ENCODE measurements around the gene EIF6.

EIF6 gene

DNA sequence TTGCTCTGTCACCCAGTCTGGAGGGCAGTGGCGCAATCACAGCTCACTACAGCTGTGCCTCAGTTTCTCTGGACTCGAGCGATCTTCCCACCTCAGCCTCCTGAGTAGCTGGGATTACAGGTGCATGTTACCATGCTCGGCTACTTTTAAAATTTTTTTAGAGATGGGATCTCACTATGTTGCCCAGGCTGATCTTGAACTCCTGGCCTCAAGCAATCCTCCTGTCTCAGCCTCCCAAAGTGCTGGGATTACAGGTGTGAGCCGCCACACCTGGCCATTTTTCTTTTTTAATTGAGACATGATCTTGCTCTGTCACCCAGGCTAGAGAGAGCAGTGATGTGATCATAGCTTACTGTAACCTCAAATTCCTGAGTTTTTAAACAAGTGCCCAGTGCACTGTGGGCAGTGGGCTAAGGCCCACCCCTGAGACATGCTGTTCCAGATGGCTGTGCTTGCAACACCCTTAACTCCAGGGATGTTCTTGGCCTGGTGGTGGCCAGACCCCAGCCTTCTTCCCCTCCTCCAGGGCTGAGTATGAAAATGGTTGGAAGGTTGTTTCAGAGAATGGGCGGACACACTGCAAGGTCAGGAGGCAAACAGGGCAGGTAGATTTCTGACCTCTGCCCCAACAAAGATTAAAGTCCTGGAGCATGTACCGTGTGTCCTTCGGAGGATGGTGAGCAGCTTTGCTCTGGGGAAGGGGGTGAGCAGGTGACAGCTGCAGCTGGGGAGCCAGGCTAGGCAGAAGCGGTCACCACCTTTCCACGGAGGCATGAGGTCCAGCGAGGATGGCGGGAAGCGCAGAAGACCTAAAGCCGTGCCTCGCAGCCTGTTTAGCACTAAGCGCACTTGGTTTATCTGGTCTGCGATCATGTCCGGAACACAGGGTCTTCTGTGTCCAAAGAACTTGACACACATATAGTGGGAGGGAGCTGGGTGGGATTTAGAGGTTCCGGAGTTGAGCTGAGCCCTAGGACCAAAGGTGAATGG is 9.0 kb upstream of the EIF6 start:
- no peak for DNase-seq (ENCODE audit: low read depth)

- DNase-seq (ENCODE audit: low read depth) = no peak
These were observed 8.1 kb upstream of the EIF6 start for GRCh38 chr20:35292504-35293285.

DNA sequence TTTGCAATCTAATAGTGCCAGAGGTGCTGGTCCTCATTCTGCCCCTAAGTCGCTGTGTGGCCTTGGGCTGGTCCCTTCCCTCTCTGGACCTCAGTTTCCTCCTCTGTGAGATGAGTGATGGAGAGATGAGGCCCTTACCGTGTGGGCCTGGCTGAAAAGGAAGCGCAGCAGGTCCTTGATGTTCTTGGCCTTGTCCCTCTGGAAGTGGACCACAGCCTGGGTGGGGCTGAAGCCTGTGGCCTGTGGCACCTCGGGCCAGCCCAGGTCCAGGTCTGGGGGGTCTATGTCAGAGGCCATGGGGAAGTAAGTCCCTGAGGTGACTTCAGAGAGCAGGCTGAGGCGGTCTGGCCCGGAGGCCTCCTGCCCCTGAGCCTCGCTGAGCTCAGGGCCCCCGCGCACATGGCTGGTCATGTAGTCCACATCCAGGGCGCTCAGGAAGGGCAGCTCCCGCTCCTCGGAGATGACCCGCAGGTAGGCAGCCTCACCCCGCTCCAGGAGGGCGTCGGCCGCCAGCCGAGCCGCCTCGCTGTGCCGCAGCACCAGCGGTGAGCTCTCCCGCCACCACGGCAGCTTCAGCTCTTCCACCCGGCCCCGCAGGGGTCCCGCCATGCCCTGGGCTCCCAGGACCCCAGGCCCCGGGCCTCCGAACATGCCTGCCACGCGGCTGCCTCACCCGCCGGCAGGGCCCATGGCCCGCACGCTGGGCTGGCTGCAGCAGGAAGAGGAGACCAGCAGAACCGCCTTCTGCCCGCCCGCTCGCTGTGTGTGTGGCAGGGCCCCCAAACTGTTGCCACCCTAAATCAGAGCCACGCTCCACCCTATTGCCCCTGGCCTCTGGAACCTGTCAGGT is 7.3 kb upstream of the EIF6 start, which contains the start of gene FAM83C:
FAM83C (minus strand) TSS at position 772 of the 850 bp plus-strand sequence; CDS start at position 651, 121 bp downstream.
- no peak for DNase-seq (ENCODE audit: low read depth)

- no peak for DNase-seq (ENCODE audit: low read depth)
These were observed 6.4 kb upstream of the EIF6 start for GRCh38 chr20:35290887-35291417.

DNA sequence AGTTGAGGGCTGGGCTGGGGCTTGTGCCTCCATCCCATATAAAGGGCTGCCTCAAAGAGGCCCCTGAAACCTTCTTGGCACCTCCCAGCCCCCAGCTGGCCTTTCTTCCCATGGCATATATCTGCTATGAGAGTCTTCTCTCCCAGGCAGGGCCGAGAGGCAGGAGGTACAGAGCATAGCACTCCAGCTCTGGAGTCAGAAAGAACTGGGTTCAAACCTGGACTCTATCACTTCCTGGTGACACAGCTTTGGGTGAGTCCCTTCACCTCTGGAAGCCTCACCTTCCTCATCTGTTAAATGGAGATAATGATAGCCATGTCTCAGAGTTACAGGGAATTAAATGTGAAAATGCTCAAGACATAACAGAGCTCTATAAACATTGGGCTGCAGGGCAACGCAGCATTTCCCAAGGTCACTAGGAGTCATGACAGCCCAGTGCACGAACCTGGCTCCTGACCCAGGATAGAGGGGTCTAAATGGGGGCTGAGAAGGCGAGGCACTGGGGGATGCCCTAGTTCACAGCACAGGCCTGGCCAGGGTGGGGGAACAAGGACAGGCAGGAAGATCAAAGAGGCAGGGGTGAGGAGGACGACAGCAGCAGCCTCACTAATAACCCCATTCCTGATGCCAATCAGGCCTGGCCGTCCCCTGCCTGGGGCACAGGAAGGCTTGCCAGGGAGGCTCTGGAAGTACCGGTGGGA is 5.8 kb upstream of the EIF6 start:
- DNase-seq (ENCODE audit: low read depth) = no peak

GRCh38 chr20:35288325-35289060 is 3.9 kb upstream of the EIF6 start:
- DNase-seq (ENCODE audit: low read depth) = no peak

DNA sequence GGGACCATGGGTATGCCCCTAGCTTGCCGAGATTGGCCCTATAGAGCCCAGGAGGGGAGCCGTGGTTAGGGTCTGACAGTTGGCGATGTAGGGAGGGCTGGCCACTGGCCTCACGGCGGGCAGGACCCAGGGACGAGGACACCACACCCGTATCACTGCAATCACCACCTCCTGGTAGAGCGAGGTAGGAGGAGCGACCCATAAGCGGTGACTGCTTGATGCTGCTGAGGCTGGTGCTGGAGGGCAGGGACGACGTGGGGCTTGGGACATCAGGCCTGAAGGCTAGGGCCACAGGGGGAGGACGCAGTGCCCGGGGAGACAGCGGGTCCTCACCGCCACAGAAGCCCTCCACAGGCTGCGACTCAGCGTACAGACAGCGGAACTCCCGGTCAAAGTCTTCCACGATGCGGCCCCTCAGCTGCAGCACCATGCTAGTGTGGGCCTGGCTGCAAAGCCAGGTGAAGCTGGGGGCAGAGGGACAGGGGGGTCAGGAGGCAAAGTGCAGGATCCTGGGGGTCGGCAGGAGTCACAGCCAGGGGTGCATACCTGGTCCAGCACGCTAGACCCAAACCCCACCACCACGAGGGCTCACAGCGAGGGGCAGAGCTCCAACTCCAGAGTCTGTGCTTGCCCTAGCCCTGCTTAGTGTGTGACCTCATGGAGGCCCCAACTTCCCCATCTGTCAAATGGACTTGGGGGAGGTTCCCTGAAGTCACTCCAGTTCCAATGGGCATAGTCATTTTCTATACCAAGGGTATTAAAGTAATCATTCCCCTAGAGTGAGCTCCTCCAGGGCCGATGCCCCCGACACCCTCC is 3.1 kb upstream of the EIF6 start:
- DNase-seq (ENCODE audit: low read depth) = no peak

- no peak for DNase-seq (ENCODE audit: low read depth)
These were observed 2.4 kb upstream of the EIF6 start for GRCh38 chr20:35286899-35287508.

DNA sequence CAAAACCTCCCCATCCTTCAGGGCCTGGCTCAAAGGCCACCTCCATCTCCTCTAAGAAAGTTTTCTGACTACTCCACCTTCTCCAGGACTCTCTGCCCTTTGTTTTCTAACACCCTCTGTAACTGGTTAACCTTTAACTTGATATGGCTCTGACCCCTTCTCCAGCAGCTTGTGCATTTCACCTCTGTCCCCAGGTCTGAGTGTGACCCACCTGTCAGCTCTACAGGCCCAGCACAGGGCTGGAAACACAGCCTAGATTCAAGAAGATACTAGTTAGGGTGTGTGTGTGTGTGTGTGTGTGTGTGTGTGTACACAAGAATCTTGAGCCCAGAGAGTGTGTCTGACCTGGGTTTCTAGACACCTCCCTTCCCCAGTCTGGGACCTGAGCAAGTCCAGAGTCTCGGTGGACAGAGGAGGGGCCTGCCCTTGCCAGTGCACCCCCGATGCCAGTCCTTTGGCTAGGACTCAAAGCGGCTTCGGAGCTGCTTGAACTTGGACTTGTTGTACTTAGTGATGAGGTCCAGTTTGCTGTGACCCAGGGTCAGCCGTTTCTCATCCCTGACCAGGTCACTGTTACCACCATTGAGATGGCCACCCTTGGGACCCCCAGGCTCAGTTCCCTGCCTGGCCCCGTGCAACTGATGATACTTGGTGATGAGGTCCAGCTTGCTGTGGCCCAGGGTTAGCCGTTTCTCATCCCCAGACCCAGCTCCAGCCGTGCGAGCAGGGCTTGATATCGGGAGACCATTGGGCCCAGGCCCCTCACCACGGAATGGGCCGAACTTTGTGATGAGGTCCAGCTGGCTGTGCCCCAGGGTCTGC is 1.7 kb upstream of the EIF6 start:
- no peak for DNase-seq (ENCODE audit: low read depth)

GRCh38 chr20:35285806-35286076 is 1.2 kb upstream of the EIF6 start:
- no peak for DNase-seq (ENCODE audit: low read depth)

GRCh38 chr20:35284992-35285805 is 627 bp upstream of the EIF6 start:
- no peak for DNase-seq (ENCODE audit: low read depth)

GRCh38 chr20:35283441-35284266 is 918 bp downstream of the EIF6 start:
- no peak for DNase-seq (ENCODE audit: low read depth)

DNA sequence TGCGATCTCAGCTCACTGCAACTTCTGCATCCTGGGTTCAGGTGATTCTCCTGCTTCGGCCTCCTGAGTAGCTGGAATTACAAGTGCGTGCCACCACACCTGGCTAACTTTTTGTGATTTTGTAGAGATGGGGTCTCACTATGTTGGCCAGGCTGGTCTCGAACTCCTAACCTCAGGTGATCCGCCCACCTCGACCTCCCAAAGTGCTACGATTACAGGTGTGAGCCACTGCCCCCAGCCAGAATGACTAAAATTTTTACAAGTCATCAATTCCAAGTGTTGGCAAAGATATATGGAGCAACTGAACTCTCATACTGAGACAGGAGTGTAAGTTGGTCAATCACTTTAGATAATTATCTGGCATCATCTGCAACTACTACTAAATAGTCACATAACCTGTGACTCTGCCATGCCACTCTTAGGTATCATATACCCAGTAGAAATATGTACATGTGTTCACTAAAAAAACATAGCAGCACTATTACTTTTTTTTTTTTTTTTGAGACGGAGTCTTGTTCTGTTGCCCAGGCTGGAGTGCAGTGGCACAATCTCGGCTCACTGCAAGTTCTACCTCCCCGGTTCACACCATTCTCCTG is 3.0 kb downstream of the EIF6 start:
- DNase-seq (ENCODE audit: low read depth) = no peak

DNA sequence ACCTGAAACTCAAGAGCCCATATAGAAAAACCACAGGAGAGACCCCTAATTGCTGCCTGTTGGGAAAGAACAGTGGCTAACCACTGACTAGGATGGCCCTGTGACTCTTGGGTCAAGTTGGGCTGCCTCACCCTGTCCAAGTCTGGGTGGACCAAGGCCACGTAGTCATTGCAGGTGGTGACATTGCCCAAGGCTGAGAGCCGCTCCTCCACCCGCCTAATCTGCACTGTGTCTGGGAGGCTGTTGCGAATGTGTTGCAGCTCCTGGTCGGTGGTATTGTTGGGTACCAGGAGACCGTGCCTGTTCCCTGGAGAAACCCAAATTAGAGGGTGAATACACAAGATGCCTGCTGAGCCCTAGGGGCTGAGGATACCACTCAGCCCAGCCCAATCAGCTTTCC is 4.0 kb downstream of the EIF6 start:
- DNase-seq (ENCODE audit: low read depth) = no peak

DNA sequence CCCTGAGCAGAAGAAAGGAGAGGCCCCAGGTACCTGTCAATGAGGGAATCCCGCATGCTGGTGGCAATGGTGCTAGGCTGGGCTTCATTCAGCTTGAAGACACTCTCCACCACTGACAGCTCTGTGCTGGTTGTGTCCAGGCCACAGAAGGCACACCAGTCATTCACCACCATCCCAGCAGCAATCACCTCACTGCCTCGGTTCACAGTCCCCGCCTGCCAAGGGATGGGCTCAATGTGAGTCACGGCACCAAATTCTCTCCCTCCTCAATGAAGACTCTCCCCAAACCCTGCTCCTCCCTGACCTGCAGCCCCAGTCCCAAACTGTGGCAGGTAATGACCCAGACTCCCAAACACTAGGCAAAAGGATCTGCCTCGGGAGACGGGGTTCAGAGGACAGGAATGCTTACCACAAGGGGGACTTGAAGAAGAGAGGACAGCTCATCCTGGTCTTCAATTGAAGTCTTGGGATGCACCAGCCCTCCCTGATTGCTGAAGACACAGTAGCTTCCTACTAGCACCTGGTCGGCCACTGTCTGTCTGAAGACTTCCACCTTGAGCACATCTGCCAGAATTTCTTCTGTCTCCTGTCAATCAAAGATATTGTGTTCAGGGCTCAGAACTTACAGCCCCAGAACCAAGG is 4.9 kb downstream of the EIF6 start:
- no peak for DNase-seq (ENCODE audit: low read depth)

GRCh38 chr20:35279040-35279439 is 5.5 kb downstream of the EIF6 start:
- DNase-seq (ENCODE audit: low read depth) = no peak
